ENCODE results near the gene GOLGA6B. TPM values are rescaled to one million over a fixed set of nuclear protein-coding genes. Genes with fewer than 3 reads are reported as not detected.
"Not testable (repeated sequence)": the region's sequence is repeated elsewhere in the genome, so short reads cannot be mapped to it uniquely, and the experiment has no call there.

The GOLGA6B gene
- total RNA-seq, 2 donors from 2014 or later: 0.18 TPM; not detected in 1

DNA sequence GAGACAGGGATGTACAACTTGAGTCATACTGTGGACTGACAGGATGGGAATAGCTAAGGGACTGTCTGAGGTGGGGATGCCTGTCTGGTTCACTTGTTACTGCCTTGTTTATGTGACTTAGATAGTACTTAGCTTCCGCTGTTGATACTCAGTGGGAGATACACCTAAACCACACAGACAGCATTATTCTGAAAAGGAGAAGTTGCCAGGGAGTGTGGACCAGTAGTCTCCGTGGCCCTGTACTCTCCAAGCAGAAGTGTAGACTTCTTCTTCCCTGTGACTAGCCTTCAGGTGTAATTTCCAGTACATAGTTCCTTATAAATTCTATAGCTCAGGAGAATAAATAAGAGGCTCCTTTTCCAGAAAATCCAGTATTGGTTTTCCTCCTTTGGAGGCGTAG is 26.4 kb downstream of the GOLGA6B start:
- Mint-ChIP-seq H3K4me1 (peaks cover 7% of the 10 kb centered on the region), H3K27ac (no peak overlapping the region), H3K27me3 (peaks cover 23% of the 10 kb centered on the region), H3K4me3 (no peak overlapping the region), H3K36me3 (ENCODE audit: low read depth) (no peaks in the 10 kb centered on the region)
- no peaks in the 10 kb centered on the region for H3K9me3 ChIP-seq (ENCODE audit: control insufficient read depth, low read length, poor library complexity, severe bottlenecking)
- ATAC-seq: no peak
- DNase-seq: no peak

DNA sequence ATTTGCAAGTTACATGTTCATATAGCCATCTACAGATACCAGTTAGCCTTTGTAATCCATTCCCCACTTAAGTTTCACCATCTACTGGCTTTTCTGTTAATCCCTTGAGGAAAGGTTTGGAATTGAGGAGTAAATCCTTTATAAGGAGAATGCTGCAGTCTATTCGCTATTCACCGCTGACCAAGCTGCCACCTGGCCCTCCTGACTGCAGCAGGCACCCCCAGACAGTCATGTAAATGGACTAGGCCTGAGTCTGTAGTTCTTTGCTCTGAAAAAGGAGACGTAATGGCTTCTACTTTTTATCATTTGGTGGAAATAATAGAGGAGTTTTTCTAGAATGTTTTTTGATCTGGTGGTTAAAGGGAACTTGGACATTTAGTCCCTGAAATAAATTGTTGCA is 28.3 kb downstream of the GOLGA6B start:
- Mint-ChIP-seq H3K27ac (no peak overlapping the region), H3K27me3 (peaks cover 9% of the 10 kb centered on the region), H3K4me3 (peak overlapping the region; percentile 31), H3K4me1 (peaks cover 13% of the 10 kb centered on the region), H3K36me3 (ENCODE audit: low read depth) (no peaks in the 10 kb centered on the region)
- DNase-seq (no peak), ATAC-seq (no peak)
- H3K9me3 ChIP-seq (ENCODE audit: control insufficient read depth, low read length, poor library complexity, severe bottlenecking): no peaks in the 10 kb centered on the region

DNA sequence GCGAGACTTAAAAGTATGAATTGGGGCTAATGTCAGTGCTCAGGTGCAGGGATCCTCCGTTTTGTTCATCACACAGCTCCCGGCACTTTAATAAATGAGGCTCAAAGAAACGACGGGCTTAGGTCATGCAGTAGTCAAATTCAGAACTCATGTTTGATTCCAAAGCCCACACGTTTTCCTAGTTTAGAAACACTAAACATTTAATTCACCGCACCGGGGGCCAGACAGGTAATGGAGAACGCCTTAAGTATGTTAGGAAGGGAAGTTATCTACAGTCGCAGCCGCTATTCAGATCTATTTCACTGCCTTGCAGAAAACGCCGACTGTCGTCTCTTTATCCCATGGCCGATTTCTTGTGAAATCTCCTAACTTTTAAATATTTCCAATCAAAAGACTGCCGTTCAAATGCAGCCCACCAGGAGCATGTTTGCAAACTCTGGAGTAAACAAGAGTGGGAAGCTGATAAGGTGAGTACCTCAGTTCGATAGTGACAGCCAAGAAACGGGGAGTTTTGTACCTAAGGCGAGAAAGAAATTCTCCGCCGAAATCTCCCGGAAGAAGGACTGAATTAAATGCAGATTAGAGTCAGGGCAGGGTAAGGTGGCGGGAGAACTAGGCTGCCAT is 30.9 kb downstream of the GOLGA6B start:
- ATAC-seq: no peak
- peak overlapping the region; percentile 97 for H3K27ac Mint-ChIP-seq
- no peak for DNase-seq
- no peaks in the 10 kb centered on the region for H3K27me3 Mint-ChIP-seq
- peak overlapping the region; percentile 96 for H3K4me3 Mint-ChIP-seq
- peaks cover 13% of the 10 kb centered on the region for H3K4me1 Mint-ChIP-seq
- H3K36me3 Mint-ChIP-seq (ENCODE audit: low read depth): no peaks in the 10 kb centered on the region
- no peaks in the 10 kb centered on the region for H3K9me3 ChIP-seq (ENCODE audit: control insufficient read depth, low read length, poor library complexity, severe bottlenecking)

DNA sequence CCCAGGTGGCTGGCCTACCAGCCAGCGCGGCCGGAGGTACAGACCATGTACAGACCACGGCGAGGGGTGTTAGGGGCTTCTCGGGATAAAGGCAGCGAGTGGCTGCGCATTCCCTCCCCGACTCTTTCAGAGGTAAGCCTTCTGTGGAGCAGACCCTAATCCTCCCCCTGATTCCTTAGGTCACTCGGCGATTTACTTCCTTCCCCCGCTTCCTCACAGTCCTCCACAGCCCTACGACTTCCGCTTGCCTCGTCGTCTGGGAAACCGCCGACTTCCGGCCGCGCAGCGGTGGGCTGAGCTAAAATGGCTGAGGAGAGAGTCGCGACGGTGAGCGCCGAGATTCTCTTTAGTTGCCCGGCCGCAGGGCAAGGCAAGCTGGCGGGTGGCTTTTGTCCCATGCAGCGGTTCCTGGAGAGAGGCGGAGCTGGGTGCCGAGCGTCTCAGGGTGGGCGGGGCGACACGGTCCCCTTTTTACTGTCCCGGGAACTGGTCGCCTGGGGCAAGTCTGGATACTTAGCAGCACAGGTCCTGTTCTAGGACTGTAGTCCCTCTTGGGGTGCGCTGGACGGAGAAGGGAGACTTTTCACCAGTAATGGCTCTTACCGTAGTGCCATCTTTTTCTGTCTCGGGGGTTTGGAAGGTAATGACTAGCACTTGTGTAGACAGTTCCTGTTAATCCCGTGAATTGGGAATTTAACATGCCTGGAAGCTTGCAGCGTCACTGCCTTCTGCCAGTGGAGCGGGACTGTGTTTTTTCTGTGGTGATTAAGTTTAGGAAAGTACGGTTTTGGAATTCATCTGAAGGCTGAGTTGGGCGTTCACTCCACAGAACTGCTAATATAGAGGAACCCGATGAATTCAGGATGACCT is 31.7 kb downstream of the GOLGA6B start, which contains the start of the genes BBS4 and HIGD2B:
Gene BBS4, plus strand, starts transcription at position 283 of the 870 bp plus-strand sequence. Its CDS starts 21 bp downstream, at position 304.
Gene HIGD2B, minus strand, starts transcription at position 258 of the 870 bp plus-strand sequence. CDS start 9,808 bp downstream, outside the sequence.
- Mint-ChIP-seq H3K27me3 (no peaks in the 10 kb centered on the region), H3K27ac (peak within 1 kb of the TSS; percentile 97), H3K36me3 (ENCODE audit: low read depth) (no peaks in the 10 kb centered on the region), H3K4me3 (peak within 1 kb of the TSS; percentile 96), H3K4me1 (peaks cover 13% of the 10 kb centered on the region)
- H3K9me3 ChIP-seq (ENCODE audit: control insufficient read depth, low read length, poor library complexity, severe bottlenecking): no peaks in the 10 kb centered on the region
- ATAC-seq (peak; percentile 95), DNase-seq (peak; percentile 63 to 71 (median 71))

DNA sequence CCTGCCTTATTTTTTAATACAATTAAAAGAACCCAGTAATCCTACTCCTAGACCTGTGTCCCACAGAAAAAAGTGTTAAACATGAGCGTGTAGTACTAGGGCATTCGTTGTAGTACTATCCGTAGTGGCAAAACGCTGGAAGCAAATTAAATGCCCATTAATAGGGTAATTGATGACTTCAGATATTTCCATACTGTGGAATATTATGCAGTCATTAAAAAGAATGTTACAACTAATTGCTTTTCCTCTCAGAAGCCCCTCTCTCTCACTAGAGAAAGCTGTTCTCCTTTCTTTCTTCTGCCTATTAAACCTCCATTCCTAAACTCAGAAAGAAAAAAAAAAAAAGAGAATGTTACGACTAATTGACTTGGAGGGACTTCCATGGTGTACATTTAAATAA is 34.2 kb downstream of the GOLGA6B start:
- H3K4me1 Mint-ChIP-seq: peaks cover 13% of the 10 kb centered on the region
- no peak overlapping the region for H3K4me3 Mint-ChIP-seq
- DNase-seq (no peak), ATAC-seq (no peak)
- no peaks in the 10 kb centered on the region for H3K27me3 Mint-ChIP-seq
- no peaks in the 10 kb centered on the region for H3K9me3 ChIP-seq (ENCODE audit: control insufficient read depth, low read length, poor library complexity, severe bottlenecking)
- no peak overlapping the region for H3K27ac Mint-ChIP-seq
- H3K36me3 Mint-ChIP-seq (ENCODE audit: low read depth): no peaks in the 10 kb centered on the region

DNA sequence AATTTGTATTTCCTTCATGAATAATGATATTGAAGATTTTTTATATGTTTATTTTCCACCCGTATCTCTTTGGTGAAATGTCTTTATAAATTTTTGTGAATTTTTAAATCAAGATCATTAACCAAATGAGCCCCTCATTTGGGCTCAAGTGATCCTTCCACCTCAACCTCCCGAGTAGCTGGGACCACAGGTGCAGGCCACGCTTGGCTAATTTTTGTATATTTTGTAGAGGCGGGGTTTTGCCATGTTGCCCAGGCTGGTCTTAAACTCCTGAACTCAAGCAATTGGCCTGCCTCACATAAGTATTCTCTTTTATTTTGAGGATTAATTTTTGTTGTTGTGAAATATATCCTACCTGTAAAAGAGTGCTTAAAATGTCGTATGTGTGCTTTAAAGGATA is 36.4 kb downstream of the GOLGA6B start:
- Mint-ChIP-seq H3K36me3 (ENCODE audit: low read depth) (no peaks in the 10 kb centered on the region), H3K27ac (no peak overlapping the region), H3K27me3 (no peaks in the 10 kb centered on the region), H3K4me3 (no peak overlapping the region), H3K4me1 (peaks cover 10% of the 10 kb centered on the region)
- no peaks in the 10 kb centered on the region for H3K9me3 ChIP-seq (ENCODE audit: control insufficient read depth, low read length, poor library complexity, severe bottlenecking)
- ATAC-seq: no peak
- DNase-seq: no peak

DNA sequence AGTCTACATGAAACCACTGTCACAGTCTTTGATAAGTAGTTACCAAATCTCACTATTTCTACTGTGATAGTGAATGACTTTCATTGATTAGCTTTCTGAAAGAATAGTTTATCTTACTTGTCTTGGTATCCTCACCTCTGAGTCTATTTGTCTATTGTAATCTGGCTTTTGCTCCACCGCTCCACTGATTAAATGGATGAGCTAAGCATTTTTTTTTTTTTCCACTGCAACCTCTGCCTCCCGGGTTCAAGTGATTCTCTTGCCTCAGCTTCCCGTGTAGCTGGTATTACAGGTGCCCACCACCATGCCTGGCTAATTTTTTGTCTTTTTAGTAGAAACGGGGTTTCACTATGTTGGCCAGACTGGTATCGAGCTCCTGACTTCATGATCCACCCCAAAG is 44.4 kb downstream of the GOLGA6B start:
- no peak overlapping the region for H3K4me3 Mint-ChIP-seq
- H3K36me3 Mint-ChIP-seq (ENCODE audit: low read depth): peaks cover 2% of the 10 kb centered on the region
- H3K27ac Mint-ChIP-seq: no peak overlapping the region
- H3K4me1 Mint-ChIP-seq: peaks cover 11% of the 10 kb centered on the region
- ATAC-seq (no peak), DNase-seq (no peak)
- no peaks in the 10 kb centered on the region for H3K9me3 ChIP-seq (ENCODE audit: control insufficient read depth, low read length, poor library complexity, severe bottlenecking)
- no peaks in the 10 kb centered on the region for H3K27me3 Mint-ChIP-seq

DNA sequence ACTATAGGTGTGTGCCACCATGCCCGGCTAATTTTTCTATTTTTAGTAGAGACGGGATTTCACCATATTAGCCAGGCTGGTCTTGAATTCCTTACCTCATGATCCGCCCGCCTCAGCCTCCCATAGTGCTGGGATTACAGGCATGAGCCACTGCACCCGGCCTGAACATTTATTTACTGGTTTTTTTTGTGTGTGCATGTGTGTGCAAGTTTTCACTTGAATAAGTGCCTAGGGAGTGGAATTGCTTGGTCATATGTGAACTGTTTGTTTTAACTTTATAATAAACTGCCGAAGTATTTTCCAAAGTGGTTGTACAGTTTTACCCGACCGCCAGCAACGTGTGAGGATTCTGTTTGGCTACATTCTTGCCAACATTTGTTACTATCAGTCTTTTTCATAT is 45.6 kb downstream of the GOLGA6B start:
- ATAC-seq (no peak), DNase-seq (no peak)
- H3K4me1 Mint-ChIP-seq: peaks cover 11% of the 10 kb centered on the region
- H3K27me3 Mint-ChIP-seq: no peaks in the 10 kb centered on the region
- no peaks in the 10 kb centered on the region for H3K9me3 ChIP-seq (ENCODE audit: control insufficient read depth, low read length, poor library complexity, severe bottlenecking)
- H3K27ac Mint-ChIP-seq: no peak overlapping the region
- H3K4me3 Mint-ChIP-seq: no peak overlapping the region
- H3K36me3 Mint-ChIP-seq (ENCODE audit: low read depth): peaks cover 2% of the 10 kb centered on the region

DNA sequence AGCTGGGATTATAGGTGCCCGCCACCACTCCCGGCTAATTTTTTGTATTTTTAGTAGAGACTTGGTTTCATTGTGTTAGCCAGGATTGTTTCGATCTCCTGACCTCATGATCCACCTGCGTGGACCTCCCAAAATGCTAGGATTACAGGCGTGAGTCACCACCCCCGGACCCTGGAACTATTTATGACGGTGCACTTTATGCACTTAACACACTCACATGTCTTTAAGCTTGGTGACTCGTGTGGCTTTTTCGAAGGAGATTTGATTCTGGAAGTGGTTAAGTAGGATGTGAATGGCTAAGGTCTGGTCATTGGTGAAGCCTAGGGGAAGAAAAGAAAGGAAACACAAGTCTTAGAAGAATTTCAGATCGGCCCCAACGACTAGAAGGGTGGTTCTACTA is 51.8 kb downstream of the GOLGA6B start:
- H3K4me3 Mint-ChIP-seq: no peak overlapping the region
- no peak overlapping the region for H3K27ac Mint-ChIP-seq
- no peaks in the 10 kb centered on the region for H3K27me3 Mint-ChIP-seq
- H3K4me1 Mint-ChIP-seq: peaks cover 7% of the 10 kb centered on the region
- DNase-seq: no peak
- ATAC-seq: no peak
- no peaks in the 10 kb centered on the region for H3K9me3 ChIP-seq (ENCODE audit: control insufficient read depth, low read length, poor library complexity, severe bottlenecking)
- H3K36me3 Mint-ChIP-seq (ENCODE audit: low read depth): no peaks in the 10 kb centered on the region

DNA sequence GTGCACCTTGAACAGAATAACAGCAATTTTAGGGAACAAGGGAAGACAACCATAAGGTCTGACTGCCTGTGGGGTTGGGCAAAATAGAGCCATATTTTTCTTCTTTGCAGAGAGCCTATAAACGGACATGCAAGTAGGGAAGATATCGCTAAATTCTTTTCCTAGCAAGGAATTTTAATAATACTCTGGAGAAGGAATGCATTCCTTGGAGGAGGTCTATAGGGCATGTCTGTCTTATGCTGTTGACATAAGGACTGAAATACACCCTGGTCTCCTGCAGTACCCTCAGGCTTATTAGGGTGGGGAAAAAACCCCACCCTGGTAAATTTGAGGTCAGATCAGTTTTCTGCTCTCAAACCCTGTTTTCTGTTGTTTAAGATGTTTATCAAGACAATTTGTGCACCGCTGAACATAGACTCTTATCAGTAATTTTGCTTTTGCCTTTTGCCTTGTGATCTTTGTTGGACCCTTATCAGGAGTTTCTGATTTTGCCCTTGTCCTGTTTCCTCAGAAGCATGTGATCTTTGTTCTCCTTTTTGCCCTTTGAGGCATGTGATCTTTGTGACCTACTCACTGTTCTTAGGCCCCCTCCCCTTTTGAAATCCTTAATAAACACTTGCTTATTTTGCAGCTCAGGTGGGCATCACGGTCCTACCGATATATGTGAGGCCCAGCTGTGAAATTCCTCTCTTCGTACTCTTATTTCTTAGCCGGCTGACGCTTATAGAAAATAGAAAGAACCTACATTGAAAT is 54.2 kb downstream of the GOLGA6B start:
- not testable (repeated sequence) for H3K9me3 ChIP-seq (ENCODE audit: control insufficient read depth, low read length, poor library complexity, severe bottlenecking); ATAC-seq; H3K27ac Mint-ChIP-seq; H3K4me1 Mint-ChIP-seq; DNase-seq; H3K4me3 Mint-ChIP-seq; H3K27me3 Mint-ChIP-seq; H3K36me3 Mint-ChIP-seq (ENCODE audit: low read depth)

Other genes with a start within 250 kb of the GOLGA6B start
- gene ARIH1, start 180.4 kb upstream of the GOLGA6B start, total RNA-seq: 100 to 1,000 TPM; 202 to 238 TPM
- under 1 TPM in 1 of 2 donors, not detected in 1; 0.50 TPM for gene HIGD2B, start 31.5 kb downstream of the GOLGA6B start, total RNA-seq
- gene BBS4, start 31.5 kb downstream of the GOLGA6B start, total RNA-seq: 1 to 10 TPM; 8.7 to 9.9 TPM
- 100 to 1,000 TPM; 115 to 124 TPM for gene ADPGK, start 129.1 kb downstream of the GOLGA6B start, total RNA-seq

Data from T-helper 17 cell (primary cell).